GM12892 (cell line): ENCODE measurements around the gene TBC1D12.

Experiments
- POLR2A ChIP-seq: IDR thresholded peaks from 2 replicates; pipeline ENCODE4 v1.6.1; 2011; ENCODE audit warnings: low read depth, low read length, control low read depth
- POLR2AphosphoS5 ChIP-seq: IDR thresholded peaks from 2 replicates; pipeline ENCODE4 v1.6.1; 2011; ENCODE audit warnings: low read depth, low read length, control low read depth

DNA sequence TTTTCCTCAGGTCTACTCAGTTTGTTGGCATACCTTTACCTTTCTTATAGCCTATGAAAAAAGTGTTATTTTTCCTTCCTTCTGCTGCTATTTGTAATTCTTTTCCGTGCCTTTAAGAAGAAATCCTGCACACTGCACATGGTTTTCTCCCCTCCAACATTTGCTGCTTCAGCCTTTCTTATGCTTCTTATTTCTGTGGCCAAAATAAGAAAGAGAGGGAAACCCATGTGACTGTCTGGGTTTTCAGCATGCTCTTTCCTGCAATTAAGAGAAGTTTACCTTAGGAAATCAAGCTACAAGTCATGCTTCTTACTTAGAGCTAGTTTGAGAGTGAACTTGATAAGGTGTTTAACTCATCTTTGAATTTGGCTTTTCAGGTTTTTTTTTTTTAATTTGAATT is 11.0 kb downstream of the TBC1D12 start:
- TF ChIP-seq POLR2A (no peak), POLR2AphosphoS5 (no peak)
